Transverse colon (tissue), 4 donors: Measurements from ENCODE around the gene PUS1.

Experiments
- CTCF ChIP-seq, 5 experiments: fragments of 200-600 bp in 3 of 5; fragments of 450-650 bp in 2 of 5; sonication (generic) in 3 of 5; IDR thresholded peaks; 1 replicate in 2 of 5; 2 replicates in 3 of 5; pipeline ENCODE4 v1.5.1; 2016 to 2017; ENCODE audit warnings: antibody characterized with exemption in 5 of 5, inconsistent platforms in 3 of 5, mild to moderate bottlenecking in 2 of 5, moderate library complexity in 1 of 5
- POLR2A ChIP-seq: fragments of 450-650 bp; IDR thresholded peaks from one replicate; pipeline ENCODE4 v1.6.1; 2016; ENCODE audit warnings: antibody characterized with exemption, mild to moderate bottlenecking, moderate library complexity
- POLR2AphosphoS5 ChIP-seq, 3 donors: sonication (generic); formaldehyde crosslinking; IDR thresholded peaks; one replicate each; pipeline ENCODE4 v1.6.1; 2016; ENCODE audit warnings: antibody characterized with exemption in 3 of 3

GRCh38 chr12:131910302-131911027, 18.6 kb upstream of the PUS1 start:
- TF ChIP-seq POLR2A (no peak), CTCF (IDR thresholded peaks at IDR 0.05) (no peak), POLR2AphosphoS5 (IDR thresholded peaks at IDR 0.05) (no peak)
